ENCODE measurements around the gene SLC19A1. TPM values are rescaled to one million over a fixed set of nuclear protein-coding genes. Genes with fewer than 3 reads are reported as not detected.
A peak's percentile ranks its signal among the peaks of the same experiment; 100 is the strongest.

SLC19A1 gene
- total and polyA plus RNA-seq, 7 donors: 1.4 to 3.8 (median 2.3) TPM

GRCh38 chr21:45481566-45481965 is 60.7 kb downstream of the SLC19A1 start:
- TF ChIP-seq, protein P1, sequence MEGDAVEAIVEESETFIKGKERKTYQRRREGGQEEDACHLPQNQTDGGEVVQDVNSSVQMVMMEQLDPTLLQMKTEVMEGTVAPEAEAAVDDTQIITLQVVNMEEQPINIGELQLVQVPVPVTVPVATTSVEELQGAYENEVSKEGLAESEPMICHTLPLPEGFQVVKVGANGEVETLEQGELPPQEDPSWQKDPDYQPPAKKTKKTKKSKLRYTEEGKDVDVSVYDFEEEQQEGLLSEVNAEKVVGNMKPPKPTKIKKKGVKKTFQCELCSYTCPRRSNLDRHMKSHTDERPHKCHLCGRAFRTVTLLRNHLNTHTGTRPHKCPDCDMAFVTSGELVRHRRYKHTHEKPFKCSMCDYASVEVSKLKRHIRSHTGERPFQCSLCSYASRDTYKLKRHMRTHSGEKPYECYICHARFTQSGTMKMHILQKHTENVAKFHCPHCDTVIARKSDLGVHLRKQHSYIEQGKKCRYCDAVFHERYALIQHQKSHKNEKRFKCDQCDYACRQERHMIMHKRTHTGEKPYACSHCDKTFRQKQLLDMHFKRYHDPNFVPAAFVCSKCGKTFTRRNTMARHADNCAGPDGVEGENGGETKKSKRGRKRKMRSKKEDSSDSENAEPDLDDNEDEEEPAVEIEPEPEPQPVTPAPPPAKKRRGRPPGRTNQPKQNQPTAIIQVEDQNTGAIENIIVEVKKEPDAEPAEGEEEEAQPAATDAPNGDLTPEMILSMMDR (IDR thresholded peaks at IDR 0.05): no peak
- intact Hi-C loops (cut with DNase I): no loop called here
- WGBS, 3 donors: 93 to 95% (median 95%) methylated on average over 16 of the region's 16 CpGs
- peaks cover 0 to 3% of the 10 kb centered on the region in 2 donors for H3K36me3 ChIP-seq (ENCODE audit: insufficient read depth in 1 of 2, low read depth in 1 of 2)
- H3K27me3 ChIP-seq (ENCODE audit: insufficient read depth in 3 of 3, low read length in 2 of 3): peaks cover 0 to 5% (median 2%) of the 10 kb centered on the region in 3 donors
- H3K9me3 ChIP-seq: no peaks in the 10 kb centered on the region
- no peak overlapping the region for H3K27ac ChIP-seq
- no peak overlapping the region for H3K4me3 ChIP-seq
- ATAC-seq: no peak
- no peaks in the 10 kb centered on the region for H3K4me1 ChIP-seq
- no peak for DNase-seq

GRCh38 chr21:45480701-45481500 is 61.3 kb downstream of the SLC19A1 start:
- ATAC-seq: no peak

DNA sequence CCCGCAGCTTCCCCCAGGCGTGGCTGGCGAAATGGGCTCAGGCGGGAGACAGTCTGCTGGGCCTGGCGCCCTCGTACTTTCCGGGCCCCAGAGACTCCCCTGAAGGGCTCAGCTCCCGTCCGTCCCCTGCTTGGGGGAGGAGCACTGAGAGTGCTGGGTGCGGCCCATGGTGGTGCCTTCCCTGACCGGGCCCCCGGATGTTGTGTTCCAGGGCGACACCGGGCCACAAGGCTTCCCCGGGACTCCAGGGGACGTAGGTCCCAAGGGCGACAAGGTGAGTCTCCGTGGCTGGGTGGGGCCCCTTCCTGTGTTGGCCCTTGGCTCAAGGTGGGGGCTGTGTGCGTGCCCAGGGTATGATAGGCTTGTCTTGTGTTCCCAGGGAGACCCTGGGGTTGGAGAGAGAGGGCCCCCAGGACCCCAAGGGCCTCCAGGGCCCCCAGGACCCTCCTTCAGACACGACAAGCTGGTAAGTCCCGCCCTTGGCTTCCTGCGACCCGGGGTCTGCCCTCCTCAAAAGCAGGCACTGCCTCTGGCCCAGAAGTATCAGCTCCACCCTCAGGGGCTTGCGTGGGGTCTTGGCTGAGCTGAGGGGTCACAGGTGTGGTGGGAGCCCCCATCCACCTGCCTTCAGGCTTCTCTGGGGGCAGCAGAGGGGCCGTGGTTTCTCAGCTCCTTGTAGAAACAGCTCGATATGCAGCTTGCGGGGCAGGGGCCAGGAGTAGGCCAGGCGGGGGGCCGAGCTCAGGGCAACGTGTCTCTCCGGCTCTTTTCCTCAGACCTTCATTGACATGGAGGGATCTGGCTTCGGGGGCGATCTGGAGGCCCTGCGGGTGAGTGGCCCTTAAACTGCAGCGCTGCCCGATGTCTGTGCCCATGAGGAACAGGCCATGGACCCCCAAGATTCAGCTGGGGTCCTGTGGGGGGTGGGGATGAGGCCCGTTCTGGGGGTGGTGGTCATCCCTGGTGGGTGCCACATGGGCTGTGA is 62.3 kb downstream of the SLC19A1 start:
- H3K9me3 ChIP-seq: no peaks in the 10 kb centered on the region
- TF ChIP-seq, protein P1 (IDR thresholded peaks at IDR 0.05): no peak
- H3K4me1 ChIP-seq: no peaks in the 10 kb centered on the region
- H3K36me3 ChIP-seq (ENCODE audit: insufficient read depth in 1 of 2, low read depth in 1 of 2): peaks cover 0 to 10% of the 10 kb centered on the region in 2 donors
- peaks cover 0 to 5% (median 2%) of the 10 kb centered on the region in 3 donors for H3K27me3 ChIP-seq (ENCODE audit: insufficient read depth in 3 of 3, low read length in 2 of 3)
- H3K27ac ChIP-seq: no peak overlapping the region
- DNase-seq (peak; percentile 12 to 44), ATAC-seq (no peak)
- 84 to 92% (median 91%) methylated on average over 36 to 37 of the region's 37 CpGs for whole genome bisulfite sequencing, 3 donors
- no peak overlapping the region for H3K4me3 ChIP-seq
- intact Hi-C loops (cut with DNase I): no loop called here

More at GRCh38 chr21:45480701-45481500, 61.3 kb downstream of the SLC19A1 start:
- intact Hi-C loops (cut with DNase I): no loop called here
- no peak overlapping the region for H3K4me3 ChIP-seq
- peaks cover 0 to 3% of the 10 kb centered on the region in 2 donors for H3K36me3 ChIP-seq (ENCODE audit: insufficient read depth in 1 of 2, low read depth in 1 of 2)
- TF ChIP-seq, protein P1 (IDR thresholded peaks at IDR 0.05): no peak
- peaks cover 0 to 5% (median 2%) of the 10 kb centered on the region in 3 donors for H3K27me3 ChIP-seq (ENCODE audit: insufficient read depth in 3 of 3, low read length in 2 of 3)
- no peak overlapping the region for H3K27ac ChIP-seq
- 85 to 90% (median 88%) methylated on average over 34 to 35 of the region's 35 CpGs for WGBS, 3 donors
- H3K4me1 ChIP-seq: no peaks in the 10 kb centered on the region
- H3K9me3 ChIP-seq: no peaks in the 10 kb centered on the region
- peak; percentile 10 to 49 for DNase-seq

GRCh38 chr21:45478816-45479669 is 63.2 kb downstream of the SLC19A1 start:
- ATAC-seq (no peak), DNase-seq (peak in 1 of 2 donors; percentile 48)
- Histone ChIP-seq H3K36me3 (ENCODE audit: insufficient read depth in 1 of 2, low read depth in 1 of 2) (peaks cover 0 to 12% of the 10 kb centered on the region in 2 donors), H3K9me3 (no peaks in the 10 kb centered on the region), H3K27me3 (ENCODE audit: insufficient read depth in 3 of 3, low read length in 2 of 3) (peaks cover 0 to 5% (median 2%) of the 10 kb centered on the region in 3 donors), H3K4me1 (no peaks in the 10 kb centered on the region), H3K27ac (no peak overlapping the region), H3K4me3 (no peak overlapping the region)
- 89 to 92% (median 89%) methylated on average over 31 of the region's 31 CpGs for WGBS, 3 donors
- intact Hi-C loops (cut with DNase I): no loop called here
- TF ChIP-seq, protein P1 (IDR thresholded peaks at IDR 0.05): no peak
